NCI-H1092 treated with DMSO at 0.1 percent for 48 hours (cell line): ENCODE results near the gene SMC1B.
"Not testable (repeated sequence)": the region's sequence is repeated elsewhere in the genome, so short reads cannot be mapped to it uniquely, and the experiment has no call there.

Experiments
- DNase-seq: peaks from one replicate; lab custom pipeline; 2025; lab: John Stamatoyannopoulos, UW

Gene SMC1B, protein sequence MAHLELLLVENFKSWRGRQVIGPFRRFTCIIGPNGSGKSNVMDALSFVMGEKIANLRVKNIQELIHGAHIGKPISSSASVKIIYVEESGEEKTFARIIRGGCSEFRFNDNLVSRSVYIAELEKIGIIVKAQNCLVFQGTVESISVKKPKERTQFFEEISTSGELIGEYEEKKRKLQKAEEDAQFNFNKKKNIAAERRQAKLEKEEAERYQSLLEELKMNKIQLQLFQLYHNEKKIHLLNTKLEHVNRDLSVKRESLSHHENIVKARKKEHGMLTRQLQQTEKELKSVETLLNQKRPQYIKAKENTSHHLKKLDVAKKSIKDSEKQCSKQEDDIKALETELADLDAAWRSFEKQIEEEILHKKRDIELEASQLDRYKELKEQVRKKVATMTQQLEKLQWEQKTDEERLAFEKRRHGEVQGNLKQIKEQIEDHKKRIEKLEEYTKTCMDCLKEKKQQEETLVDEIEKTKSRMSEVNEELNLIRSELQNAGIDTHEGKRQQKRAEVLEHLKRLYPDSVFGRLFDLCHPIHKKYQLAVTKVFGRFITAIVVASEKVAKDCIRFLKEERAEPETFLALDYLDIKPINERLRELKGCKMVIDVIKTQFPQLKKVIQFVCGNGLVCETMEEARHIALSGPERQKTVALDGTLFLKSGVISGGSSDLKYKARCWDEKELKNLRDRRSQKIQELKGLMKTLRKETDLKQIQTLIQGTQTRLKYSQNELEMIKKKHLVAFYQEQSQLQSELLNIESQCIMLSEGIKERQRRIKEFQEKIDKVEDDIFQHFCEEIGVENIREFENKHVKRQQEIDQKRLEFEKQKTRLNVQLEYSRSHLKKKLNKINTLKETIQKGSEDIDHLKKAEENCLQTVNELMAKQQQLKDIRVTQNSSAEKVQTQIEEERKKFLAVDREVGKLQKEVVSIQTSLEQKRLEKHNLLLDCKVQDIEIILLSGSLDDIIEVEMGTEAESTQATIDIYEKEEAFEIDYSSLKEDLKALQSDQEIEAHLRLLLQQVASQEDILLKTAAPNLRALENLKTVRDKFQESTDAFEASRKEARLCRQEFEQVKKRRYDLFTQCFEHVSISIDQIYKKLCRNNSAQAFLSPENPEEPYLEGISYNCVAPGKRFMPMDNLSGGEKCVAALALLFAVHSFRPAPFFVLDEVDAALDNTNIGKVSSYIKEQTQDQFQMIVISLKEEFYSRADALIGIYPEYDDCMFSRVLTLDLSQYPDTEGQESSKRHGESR

DNA sequence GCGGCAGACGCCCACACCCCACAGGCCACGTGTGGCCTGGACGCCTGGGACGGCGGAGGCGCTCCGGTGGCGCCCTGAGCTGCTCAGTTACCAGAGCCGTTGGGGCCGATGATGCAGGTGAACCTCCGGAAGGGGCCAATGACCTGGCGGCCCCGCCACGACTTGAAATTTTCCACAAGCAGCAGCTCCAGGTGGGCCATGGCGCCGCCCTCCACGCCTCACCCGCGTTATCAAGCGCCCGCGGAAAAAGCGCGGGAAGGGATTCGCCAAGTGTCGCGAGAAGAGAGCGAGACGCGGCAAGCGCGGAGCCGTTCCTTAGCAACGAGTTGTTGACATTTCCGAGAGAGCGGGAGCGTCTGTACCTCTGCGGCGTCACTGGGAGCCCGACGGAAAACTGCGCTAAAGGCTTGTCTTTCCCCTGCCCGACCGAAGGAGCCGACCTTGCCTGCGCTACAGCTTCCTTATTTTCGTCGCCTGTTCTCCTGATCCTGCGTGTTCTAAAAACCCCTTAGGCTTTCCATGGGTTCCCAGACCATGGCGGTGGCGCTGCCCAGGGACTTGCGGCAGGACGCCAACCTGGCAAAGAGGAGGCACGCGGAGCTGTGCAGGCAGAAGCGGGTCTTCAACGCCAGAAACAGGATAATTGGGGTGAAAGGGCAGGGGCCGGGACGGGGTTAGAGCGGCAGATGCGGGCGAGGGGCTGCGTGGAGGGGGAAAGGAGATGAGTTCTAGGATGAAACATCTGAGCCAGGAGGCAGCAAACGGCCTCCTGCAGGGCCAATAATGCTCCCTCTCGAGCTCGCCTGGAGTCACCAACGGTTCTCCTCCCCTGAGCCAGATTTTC is at the start of gene SMC1B, which contains the start of gene RIBC2:
TSS of gene SMC1B (minus strand) at position 232 of the 844 bp plus-strand sequence. CDS start at position 200, 32 bp downstream.
TSS of gene RIBC2 (plus strand) at position 326 of the 844 bp plus-strand sequence. CDS start at position 520, 194 bp downstream.
- DNase-seq = peak; percentile 58

DNA sequence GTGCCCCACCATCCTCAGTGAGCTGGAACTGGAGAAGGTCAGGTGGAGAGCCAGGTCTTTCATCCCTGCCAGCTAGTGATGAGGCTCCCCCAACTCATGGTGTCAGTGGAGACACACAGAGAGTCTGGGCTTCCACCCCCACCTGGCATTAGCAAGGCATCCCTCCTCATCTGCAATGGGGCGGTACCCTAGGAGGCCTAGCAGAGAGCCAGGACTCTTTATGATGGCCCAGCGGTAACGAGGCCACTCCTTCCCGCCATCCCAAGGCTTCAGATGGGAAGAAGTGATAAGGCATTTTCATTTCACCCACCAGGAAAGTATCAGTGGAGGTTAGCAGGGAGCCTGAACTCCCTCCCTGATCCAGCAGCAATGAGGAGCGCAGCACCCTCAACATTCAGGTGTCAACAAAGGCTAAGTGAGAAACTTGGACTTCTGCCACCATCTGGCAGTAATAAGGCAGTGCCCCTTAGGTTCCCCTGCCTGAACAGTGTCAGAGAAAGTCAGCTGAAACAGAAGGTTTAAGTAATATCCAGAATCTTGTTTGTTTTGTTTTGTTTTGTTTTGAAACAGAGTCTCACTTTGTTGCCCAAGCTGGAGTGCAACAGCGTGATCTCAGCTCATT is 48.7 kb upstream of the SMC1B start:
- no peak for DNase-seq

DNA sequence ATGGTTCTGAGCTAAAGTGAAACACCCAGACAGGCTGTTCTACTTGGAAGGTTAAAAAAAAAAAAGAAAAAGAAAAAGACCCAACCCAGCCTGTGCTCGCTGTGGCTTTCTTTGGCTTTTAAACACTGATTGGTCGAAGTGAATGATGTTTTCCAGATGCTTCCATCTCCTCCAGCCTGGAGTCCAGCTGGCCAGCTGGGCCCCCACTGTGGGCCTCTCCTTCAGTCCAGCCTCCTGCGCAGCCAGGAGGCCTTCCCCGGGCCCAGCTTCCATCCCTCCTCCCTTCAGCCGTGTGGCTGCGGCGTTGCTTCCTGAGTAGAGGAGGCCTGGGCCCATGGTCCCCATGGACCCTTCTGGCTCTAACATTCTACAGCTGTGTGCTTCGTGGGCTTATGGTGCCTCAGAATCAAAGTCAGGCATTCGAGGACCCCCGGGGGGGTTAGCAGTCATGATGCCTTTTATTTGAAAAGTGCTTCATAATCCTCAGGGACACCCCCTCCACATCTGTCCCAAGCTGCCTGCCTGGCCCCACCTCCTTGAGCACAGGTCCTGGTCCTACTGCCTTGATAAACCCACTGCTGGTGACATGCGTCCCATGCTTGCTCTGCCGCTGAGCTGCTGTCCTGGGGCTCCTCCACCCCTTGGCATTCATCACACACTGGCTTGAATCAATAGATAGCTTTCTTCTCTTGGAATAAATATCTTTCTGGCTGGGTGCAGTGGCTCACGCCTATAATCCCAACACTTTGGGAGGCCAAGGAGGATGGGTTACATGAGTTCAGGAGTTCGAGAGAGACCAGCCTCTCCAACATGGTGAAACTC is 47.1 kb upstream of the SMC1B start:
- DNase-seq = no peak

DNA sequence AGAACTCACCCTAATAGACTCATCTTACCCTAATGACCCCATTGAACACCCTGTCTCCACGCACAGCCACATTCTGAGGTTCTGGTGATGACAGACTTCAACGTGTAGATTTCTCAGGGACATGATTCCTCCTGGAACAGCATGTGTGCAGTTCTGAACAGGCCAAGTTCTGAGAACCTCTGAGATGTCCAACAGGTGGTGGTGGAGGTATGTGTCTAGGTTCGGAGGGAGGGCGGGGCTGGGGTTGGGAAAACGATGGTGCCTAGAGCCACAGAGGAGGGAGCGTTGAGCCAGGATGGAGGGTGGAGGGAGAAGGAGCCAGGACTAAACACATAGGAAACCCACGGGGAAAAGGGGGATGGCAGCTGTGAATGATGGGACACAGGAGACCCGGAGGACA is 45.8 kb upstream of the SMC1B start:
- DNase-seq = no peak

DNA sequence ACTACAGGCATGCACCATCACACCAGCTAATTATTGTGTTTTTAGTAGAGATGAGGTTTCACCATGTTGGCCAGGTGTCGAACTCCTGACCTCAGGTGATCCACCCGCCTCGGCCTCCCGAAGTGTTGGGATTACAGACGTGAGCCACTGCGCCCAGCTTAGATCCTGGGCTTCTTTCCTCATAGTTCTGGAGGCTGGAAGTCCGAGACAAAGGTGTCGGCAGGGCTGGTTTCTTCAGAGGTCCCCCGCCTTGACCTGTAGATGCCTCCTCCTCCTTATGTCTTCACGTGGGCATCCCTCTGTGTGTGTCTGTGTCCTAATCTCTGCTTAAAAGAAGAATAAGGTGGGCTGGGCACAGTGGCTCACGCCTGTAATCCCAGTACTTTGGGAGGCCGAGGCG is 45.1 kb upstream of the SMC1B start:
- DNase-seq = no peak

DNA sequence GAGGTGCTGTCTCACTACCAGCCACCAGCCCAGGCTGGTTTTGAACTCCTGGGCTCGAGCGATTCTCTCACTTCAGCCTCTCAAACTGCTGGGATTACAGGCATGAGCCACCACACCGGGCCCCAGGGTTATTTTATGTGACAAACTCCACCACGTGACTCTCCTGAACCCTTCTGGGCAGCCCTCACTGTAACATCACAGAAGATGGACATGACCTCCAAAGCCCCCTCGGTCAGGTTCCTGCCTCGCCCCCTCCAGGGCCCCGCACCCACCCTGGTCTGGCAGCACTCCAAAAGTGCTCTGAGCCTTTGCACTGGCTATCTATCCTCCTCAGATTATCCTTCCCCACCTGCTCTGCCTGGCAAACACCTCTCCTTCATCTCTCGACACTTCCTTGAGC is 43.4 kb upstream of the SMC1B start:
- no peak for DNase-seq

DNA sequence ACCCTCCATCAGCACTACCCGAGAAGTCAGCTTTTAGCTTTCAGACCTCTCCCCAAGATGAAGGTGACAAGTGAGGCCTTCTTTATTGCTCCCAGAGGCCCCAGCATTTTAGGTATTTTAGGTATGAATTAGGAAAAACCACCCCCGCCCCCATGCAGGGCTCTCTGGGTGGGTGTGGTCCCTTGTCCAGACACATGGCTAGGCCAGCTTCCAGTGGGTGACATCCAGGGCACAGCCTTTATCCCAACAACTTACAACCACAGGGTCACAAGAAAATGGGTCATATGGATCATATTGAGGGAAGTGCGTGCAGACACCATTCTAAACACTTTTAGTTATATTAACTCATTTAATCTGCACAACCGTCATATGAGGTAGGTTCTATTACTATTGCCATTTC is 42.2 kb upstream of the SMC1B start:
- DNase-seq = no peak

DNA sequence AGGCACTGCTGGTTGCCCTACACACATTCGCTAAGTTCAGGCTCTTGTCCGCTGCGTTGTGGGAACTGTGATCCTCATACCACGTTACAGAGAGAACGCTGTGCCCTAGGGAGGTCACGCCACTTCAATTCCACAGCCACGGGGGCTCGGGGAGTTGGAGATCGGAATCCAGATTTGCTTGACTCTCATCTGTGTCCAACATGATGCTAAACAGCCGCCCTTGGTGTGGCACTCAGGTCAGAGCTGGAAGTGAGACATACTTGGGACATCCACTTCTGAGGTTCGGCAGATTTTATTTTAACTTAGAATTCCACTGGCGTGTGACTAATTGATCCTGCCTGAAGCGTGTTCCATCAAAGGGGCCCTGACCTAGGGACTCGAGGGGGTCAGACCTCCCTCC is 41.8 kb upstream of the SMC1B start:
- DNase-seq = no peak

DNA sequence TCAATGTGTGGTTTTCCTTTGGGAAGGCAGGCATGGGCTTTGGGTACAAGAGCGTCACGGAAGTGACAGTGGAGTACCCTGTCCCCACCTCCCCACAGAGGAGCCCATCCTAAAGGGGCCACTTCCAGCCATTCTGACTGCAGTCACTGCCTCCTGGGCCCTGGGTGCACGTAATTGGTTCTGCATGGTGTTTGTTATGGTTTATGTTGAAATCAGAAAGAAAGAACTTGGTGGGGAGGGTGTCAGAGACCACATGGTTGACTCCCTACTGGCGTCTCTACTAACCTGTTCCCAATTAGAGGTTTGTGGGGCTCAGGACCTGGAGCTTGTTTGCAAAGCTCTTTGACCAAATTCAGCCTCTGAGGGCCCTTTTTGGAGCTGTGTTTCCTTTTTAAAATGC is 40.9 kb upstream of the SMC1B start:
- DNase-seq = no peak

DNA sequence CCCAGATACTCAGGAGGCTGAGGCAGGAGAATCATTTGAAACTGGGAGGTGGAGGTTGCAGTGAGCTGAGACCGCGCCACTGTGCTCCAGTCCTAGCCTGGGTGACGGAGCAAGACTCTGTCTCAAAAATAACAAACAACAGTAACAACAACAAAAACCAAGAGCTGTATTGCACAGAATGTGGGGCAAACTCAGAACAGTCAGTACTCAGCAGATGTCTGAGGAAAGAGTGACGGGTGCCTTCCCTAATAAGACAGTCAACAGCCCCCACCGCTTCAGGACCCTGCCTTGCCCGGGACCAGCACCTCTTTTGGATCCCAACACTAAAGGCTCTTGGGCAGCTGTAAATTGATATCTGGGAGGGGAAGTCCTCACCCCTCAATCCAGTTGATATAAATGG is 40.4 kb upstream of the SMC1B start:
- no peak for DNase-seq

DNA sequence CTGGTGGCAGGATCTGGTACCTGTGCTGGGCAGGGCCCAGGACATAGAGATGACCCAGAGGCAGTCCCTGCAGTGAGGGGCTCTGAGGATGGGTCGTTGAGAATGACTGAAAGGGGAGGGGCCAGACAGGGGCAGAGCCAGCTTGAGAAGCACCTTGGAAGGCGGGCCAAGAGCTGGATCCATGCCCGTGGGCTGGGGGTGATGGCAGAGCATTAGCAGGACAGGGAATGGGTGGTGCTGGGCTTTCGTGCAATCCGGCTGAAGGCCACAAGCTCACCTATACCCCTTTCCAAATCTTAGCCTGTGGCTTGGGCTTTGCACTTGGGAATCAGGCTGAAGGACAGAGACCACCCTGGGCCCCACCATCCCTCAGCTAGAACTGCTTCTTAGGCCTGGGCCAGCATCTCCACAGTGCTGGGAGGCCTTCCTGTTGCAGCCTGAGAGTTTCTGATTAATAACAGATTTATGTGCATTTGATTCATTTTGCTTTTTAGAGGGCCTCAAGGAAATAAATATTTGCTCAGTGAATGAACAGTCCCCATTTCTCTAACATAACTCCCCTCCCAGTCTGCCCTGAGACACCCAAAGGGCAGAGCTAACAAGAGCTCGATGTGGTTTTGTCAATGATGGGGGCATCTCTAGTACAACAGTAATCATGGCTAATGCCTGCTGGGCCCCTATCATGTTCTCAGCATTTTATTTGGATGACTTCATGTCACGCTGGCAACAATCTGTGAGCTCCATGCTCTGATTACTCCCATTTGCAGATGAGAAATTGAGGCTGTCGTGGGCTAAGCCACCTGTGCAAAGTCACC is 39.4 kb upstream of the SMC1B start:
- no peak for DNase-seq

DNA sequence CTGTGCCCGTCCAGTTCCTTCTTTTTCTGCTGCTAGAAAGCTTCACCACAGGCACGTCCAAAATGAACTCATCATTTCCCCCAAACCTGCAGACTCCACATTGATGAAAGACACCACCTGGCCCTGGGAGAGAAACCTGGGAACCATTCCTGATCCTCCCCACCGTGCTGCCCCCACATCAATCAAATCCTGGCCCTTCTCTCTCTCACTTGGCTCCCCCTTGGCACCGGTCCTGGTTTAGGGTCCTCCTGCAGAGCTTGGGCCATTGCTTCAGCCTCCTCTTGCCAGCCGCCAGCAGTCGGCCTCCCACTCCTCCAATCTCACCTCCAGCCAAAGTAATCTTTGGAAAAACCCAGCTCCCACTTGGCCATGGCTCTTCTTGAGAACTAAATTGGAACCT is 38.6 kb upstream of the SMC1B start:
- DNase-seq = no peak

DNA sequence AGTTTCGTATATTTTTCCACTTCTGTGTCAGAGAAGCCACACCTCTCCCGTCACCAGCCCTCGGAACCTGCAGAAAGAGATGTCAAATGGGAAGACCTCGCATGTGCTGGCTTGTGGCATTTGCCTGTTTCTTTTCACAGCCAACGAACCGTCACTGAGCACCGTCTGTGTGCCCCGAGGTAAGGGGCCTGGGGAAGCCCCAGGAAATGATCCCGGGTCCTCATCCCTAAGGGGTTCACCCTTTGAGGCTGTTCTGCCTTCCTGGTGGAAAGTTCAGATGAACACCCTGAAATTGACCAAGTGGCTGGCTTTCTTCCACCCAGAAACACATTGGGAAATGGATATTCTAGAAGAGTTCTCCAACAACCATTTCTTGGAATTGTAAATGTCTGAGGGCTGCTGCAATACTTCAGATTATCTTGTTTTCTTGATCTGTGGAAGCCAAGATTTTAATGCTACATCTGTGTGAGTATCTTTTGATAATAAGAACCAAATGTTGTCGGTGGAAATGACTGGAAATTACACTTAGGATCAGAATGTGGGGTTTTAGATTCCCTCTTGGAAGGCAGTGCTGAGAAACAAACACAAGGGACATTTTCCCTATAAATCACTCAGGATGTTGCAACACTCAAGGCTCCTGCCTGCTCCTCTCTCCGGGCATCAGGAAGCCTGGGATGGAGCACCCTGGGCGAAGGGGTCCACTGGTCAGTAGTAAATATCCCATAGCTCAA is 37.7 kb upstream of the SMC1B start:
- DNase-seq = no peak

DNA sequence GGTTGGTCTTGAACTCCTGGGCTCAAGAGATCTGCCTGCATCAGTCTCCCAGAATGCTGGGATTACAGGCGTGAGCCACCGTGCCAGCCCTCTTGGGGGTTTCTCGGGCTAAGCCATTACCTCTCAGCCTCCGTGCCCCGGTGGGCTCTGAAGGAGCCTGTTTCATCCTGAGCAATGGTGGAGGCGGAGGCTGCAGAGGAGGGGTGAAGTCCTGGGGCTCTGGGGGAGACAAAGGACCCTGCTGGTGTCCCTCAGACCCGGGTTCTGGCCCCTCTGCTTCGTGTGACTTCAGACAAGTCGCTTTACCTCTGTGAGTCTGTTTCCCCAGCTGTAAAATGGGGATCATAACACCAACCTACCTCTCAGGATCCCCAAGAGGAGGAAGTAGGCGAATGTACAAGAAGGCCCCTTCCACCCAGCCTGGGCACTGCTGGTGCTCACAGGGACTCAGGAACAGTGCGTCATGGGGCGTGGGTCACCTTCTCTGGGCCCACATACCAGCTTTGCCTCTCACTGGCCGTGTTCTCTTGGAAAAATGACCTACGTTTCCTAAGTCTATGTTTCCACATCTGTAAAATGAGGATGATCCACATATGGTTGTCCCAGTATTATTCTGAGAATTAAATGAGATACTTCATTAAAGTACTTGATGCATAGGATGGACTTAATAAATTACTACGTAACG is 36.8 kb upstream of the SMC1B start:
- DNase-seq = no peak

DNA sequence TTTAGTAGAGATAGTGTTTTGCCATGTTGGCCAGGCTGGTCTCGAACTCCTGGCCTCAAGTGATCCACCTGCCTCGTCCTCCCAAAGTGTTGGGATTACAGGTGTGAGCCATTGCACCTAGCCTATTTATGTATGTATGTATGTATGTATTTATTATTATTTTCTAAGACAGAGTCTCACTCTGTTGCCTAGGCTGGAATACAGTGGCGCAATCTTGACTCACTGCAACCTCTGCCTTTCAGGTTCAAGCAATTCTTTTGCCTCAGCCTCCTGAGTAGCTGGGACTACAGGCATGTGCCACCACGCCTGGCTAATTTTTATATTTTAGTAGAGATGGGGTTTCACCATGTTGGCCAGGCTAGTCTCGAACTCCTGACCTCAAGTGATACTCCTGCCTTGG is 36.0 kb upstream of the SMC1B start:
- not testable (repeated sequence) for DNase-seq

DNA sequence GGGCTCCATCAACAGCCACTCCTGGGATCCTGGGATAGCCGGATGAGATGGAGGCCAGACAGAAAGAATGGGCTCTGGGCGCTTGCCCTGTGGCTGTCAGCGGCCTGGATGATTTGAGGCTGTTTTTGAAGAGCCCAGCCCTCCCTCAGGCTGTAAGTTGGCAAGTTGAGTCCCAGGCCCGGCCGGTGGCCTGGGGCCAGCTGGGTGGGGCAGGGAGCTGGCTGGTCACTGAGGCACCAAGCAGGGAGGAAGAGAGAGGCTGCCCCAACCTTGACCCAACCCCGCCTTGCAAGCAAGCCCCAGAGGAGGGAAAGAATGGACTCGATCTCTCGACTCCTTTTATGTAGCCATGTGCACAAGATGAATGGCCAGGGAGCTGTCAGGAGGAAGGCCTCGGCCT is 35.0 kb upstream of the SMC1B start:
- DNase-seq = no peak

DNA sequence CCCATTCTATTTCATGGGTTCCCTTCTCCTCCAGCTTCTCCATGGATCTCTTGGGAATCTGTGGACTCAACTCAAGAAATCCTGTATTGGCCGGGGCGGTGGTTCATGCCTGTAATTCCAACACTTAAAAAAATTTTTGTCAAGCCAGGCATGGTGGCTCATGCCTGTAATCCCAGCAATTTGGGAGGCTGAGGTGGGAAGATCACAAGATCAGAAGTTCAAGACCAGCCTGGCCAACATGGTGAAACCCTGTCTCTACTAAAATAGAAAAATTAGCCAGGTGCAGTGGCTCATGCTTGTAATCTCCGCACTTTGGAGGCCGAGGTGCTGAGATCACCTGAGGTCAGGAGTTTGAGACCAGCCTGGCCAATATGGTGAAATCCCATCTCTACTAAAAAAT is 34.2 kb upstream of the SMC1B start:
- DNase-seq = not testable (repeated sequence)

DNA sequence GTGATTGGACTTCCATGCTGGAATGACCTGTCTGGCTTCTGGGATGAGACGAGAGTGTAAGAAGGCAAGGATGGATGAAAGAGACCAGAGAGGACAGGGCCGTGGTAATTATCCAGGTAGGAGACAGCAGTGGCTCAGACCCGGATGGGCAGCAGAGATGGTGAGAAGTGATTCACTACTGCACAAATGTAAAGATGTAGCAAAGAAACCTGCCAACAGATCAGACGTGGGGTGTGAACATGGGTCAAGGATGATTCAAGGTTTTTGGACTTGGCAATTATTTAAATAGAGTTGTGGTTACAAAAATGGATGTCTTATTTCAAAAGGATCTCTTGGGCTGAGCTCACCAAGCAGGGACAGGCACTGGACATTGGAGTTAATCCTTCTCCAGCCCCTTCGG is 32.8 kb upstream of the SMC1B start:
- no peak for DNase-seq
